HEK293 (cell line): ENCODE measurements around the gene RIMKLB.
A peak's percentile ranks its signal among the peaks of the same experiment; 100 is the strongest.

Experiments used
- SETDB1 ChIP-seq: IDR thresholded peaks from one replicate; pipeline ENCODE4 v1.6.1; 2017; ENCODE audit warnings: mild to moderate bottlenecking, low read length, moderate library complexity, mixed read lengths; ENCODE audit not compliant: insufficient read length
- SP2 ChIP-seq: fragments of 450-650 bp; formaldehyde crosslinking; IDR thresholded peaks from 2 replicates; pipeline ENCODE4 v1.5.1; 2016; ENCODE audit warnings: missing biosample characterization, missing genetic modification characterization
- TF ChIP-seq, protein P1 (sequence below): fragments of 450-650 bp; formaldehyde crosslinking; IDR thresholded peaks from 2 replicates; pipeline ENCODE4 v1.5.1; 2016; ENCODE audit warnings: missing biosample characterization, missing genetic modification characterization

GRCh38 chr12:8697476-8698131 is at the start of gene RIMKLB:
- TF ChIP-seq SP2 (tag by site-specific recombination) (peak; percentile 35), SETDB1 (no peak)
- TF ChIP-seq, protein P1, sequence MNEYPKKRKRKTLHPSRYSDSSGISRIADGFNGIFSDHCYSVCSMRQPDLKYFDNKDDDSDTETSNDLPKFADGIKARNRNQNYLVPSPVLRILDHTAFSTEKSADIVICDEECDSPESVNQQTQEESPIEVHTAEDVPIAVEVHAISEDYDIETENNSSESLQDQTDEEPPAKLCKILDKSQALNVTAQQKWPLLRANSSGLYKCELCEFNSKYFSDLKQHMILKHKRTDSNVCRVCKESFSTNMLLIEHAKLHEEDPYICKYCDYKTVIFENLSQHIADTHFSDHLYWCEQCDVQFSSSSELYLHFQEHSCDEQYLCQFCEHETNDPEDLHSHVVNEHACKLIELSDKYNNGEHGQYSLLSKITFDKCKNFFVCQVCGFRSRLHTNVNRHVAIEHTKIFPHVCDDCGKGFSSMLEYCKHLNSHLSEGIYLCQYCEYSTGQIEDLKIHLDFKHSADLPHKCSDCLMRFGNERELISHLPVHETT = no peak; the same call in 1 of the 2 replicates
